ENCODE results near the gene LNPK.
"Not testable (repeated sequence)": the region's sequence is repeated elsewhere in the genome, so short reads cannot be mapped to it uniquely, and the experiment has no call there.

Gene LNPK, protein sequence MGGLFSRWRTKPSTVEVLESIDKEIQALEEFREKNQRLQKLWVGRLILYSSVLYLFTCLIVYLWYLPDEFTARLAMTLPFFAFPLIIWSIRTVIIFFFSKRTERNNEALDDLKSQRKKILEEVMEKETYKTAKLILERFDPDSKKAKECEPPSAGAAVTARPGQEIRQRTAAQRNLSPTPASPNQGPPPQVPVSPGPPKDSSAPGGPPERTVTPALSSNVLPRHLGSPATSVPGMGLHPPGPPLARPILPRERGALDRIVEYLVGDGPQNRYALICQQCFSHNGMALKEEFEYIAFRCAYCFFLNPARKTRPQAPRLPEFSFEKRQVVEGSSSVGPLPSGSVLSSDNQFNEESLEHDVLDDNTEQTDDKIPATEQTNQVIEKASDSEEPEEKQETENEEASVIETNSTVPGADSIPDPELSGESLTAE

DNA sequence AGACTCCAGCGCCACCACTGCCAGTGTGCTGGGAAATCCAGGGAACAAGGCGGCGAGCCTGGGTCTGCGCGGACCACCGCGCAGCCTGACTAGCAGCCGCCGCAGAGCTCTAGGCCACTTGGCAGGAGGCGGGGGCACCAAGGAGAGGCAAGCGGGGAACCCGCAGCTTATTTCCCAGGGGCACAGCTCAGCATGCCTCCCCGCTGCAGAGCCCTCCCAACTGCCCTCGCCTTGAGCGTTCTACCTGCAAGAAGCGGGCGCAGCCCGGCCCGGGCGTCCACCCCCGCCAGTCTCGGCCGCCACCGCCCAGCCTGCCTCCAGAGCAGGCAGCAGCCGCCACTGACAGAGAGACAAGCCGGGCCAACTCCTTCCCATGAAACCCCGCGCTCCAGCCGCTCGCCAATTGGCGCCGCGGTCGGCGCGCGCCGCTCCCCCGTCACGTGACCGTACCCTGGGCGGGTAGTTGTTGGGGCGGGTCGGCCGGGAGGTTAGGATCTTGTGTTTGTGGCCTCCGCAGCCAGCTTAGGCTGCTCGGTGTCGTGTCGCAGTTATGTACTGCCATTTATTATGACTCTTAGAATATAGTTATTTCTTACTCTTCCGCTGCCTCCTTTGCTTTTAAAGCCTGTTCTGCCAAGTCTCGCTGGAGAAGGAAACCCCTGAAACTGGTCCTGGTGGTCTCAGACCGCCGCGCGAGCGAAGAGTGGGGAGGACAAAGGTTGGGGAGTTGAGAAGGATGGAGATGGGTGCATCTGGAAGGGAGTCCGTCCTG, at the start of gene LNPK:
LNPK (minus strand) TSS at position 352 of the 772 bp plus-strand sequence. CDS start 6,683 bp downstream, outside the sequence.
- DNase-seq = peak; percentile 83

DNA sequence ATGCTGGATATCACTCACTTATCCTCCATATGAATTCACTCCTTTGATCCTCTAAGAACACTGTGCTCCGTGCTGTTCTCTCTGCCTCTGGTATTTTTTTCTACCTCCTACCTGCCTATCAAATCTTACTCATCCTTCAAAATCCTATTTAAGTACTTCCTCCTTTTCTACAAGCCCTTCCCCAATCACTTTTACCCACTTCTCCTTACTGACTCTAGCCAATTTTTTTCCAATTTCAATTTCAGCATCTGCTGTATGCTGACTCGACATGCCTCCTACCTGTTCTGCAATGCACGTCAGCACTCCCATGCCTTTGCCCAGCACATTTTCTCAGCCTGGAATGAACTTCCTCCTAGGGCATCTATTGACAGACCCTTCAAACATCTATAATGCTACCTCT, 37.3 kb upstream of the LNPK start:
- peak; percentile 76 for DNase-seq

DNA sequence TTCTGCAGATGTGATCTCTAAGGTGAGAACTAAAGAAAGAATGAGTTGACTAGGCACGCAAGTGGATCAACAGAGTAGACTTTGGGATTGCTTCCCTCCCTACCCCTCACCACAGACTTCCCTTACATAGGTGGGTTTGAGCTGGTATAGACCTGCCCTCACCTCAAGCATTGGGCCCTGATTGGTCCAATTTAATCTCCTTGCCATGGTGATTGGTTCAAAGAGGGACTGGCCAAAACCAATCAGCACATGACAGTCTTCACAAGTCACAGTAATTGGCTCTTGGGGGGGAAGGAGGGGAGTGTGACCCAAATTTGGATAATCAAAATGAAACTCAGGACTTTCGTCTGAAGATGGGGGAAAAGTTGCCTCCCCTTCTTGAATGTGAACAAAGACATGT, 36.6 kb upstream of the LNPK start:
- no peak for DNase-seq

DNA sequence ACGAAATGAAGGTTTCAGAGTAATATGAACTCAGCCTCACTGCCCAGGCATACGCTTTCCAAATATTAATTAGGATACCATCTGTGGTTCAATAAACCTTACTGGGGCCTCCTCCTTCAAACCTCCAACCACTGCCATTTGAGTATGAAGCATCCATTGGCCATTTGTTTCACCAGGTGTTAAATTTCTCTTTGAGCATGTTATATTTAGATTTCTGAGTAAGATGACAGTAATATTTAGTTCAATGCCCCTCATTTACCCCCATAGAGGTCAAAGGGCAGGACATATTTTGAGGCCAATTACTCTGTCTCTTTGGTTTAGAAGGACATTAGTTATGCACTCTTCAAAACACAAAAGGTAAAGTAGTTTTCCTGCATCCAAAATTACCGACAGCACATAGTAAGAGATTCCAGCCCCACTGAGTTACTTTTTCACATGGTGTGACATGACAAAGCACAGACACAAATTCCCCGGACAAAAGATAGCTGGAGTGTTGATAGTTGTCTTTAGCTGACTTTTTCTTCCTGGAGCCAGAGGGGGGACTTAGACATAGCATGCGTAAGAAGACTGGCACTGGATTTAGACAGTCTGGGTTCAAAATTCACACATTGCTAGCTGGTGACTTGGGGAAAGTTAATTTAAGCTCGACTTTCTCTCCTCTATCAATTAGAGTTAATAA, 33.1 kb upstream of the LNPK start:
- no peak for DNase-seq

DNA sequence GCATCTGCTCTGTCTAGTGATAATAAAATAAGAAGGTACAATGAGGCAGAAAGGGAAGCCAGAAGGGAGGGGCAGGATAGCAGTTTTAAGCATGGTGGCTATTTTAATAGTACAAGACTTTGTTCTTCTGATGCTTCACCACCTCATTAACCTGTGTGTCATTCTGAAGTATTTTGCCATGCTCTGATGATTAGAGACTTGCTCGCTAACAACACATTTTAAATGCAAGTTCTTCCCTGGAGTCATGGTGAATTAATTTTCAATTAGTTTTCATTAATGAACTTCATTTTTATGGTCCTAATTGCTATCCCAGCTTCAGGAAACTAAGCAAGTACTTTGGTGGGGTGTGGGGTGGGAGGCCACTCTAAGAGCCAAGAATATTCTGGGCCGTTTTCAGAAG, 25.7 kb upstream of the LNPK start:
- no peak for DNase-seq

DNA sequence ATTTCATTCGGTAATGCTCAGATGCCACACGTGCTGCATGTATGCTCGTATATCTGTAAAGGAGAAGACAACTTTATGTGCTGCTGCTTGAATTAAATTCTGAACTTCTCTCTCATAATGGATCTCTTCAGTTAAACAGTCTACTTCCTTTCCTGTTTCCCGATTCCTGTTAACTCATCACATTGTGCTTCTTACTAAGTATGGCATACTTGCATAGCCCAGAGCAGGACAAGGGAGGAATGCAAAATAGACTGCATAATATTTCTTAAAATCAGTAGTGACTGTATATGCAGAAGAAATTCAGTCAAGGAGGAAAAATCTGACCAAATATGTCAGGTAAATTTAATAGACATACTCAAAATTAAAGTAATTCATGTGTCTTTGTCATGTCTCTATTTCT, 23.9 kb upstream of the LNPK start:
- no peak for DNase-seq

DNA sequence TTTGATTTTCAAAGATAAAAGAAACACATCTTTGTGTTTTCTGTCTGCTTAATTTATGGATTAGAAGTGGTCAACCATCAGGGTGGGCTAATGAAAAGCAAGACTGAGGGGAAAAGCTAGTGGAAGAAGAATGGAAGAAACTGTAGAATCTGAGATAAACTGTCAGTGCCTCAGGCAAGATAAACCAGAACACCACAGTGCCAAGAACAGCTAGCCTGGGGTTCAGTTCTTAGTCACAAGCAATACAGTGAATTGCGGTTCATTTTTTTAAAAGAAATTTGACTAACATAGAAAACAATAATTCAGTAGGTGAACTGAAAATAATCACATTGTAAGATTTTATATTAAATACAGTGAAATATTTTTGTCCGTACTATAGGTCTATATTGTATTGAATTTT, 22.0 kb upstream of the LNPK start:
- no peak for DNase-seq

DNA sequence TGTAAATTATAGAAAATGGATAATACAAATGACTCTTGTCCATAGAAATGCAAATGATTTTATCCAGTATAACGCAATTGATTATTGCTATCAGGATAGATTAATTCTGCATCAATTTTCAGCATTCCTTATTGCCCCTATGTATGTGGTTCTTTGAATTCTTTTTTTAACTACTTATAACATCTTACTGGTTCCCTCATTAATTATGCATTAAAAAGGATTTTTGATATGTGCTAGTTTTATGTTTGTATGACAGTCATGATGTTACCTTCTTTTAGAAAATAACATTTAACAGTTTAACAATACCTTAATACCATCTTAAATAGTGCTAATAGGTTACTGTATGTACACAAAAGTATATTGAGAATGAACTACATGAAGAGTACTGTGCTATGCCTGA, 20.0 kb upstream of the LNPK start:
- no peak for DNase-seq

DNA sequence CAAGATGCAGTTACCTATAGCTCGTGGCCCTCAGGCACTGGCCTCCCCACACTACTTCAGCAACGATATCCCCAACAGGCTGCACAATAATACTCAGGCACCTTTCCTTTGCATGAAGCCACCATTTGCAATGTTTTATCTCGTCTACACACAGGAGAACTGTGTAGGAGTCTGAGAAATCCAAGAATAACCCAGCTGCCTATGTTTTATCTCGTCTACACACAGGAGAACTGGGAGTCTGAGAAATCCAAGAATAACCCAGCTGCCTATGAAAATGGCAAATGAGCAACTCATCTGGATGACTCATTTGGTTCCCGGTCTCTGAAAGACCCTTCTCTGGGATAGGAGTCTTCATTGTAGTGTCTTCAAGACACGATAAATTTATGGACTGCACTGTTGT, 18.3 kb upstream of the LNPK start:
- no peak for DNase-seq

DNA sequence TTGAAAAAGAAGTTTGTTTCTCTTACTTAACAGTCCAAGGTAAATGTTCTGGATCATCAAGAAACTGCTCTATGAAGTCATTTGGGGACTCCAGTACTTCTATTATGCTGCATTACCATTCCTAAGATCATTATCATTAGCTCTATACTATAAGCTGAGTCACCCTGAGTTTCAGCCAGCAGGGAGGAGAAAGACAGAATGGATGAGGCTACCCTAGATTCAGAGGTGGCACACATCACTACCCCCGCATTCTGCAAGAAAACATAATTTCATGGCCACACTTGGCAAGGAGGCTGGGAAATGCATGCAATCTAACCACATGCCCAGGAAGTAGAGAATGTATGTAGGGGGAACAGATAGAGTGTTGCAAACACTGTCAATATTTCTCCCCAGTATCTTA, 16.6 kb upstream of the LNPK start:
- no peak for DNase-seq

DNA sequence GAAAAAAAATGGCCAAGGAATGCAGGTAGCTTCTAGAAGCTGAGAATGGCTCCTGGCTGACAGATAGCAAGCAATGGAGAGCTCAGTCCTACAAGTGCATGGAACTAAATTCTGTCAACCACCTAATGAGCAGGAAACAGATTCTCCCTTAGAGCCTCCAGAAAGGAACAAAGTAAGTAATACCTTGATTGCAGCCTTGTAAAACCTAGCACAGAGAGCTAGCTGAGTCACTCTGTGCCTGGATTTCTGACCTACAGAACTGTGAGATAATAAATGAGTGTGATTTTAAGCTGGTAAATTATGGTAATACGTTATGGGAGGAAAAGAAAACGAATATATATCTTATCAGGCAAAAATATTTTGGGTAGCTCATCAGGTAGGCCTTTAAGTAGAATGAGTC, 7.4 kb upstream of the LNPK start:
- no peak for DNase-seq

DNA sequence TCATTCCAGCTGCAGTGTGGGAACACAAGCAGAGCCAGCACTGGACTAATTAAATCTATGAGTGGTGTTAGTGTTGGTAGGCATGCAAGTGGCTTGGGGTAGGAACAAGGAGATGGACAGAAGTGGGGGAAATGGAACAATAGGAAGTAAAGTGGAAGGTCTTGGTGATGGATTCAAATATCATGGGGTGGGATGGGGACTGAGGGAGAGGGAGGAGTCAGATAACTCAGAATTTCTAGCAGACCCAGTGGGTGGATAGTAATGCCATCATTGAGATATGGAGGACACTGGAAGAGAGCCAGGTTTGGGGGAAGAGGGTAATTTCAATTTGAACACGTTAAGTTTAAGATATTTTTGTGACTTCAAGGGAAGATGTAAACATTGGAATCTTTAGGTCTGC, 2.9 kb upstream of the LNPK start:
- no peak for DNase-seq

DNA sequence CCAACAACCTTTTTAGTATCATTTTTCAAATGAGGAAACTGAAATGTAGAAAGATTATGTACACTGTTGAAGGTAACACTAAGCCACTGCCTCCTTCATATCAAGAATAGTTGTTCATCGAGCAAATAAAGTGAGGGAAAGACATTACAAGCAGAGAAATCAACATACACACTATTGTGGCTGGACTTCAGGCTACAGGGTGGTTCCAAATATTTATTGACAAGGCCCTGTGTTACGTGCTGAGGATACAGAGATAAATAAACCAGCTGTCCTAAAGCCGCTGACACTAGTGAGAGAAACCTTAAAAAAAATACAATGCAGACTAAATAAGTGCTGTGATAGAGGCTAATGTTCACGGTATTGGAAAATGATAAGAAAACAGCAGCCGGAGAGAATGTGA, 1.9 kb upstream of the LNPK start:
- no peak for DNase-seq

DNA sequence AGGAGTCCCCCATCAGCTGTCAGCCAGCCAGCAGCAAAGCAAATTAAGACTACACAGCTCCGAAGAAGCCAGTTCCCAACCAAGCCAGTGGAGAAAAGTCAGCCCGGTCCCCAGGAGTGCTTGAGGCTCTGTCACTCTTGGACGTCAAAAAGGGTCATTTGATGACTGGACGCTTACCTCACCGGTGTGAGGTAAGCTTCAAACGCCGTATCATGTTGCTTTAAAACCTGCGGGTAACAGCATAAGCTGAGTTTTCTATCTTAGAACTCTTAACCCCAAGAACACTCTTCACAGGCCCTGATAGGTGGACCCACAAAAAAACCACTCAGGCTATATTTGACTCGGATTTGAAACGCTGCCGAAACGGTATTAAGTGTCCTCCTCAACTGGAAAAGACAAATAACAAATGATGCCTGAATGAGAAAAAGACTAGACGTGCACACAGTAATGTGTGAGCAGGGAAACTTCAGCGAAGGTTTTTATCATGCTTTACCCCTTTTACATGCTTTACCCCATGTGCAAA, 682 bp upstream of the LNPK start:
- no peak for DNase-seq

DNA sequence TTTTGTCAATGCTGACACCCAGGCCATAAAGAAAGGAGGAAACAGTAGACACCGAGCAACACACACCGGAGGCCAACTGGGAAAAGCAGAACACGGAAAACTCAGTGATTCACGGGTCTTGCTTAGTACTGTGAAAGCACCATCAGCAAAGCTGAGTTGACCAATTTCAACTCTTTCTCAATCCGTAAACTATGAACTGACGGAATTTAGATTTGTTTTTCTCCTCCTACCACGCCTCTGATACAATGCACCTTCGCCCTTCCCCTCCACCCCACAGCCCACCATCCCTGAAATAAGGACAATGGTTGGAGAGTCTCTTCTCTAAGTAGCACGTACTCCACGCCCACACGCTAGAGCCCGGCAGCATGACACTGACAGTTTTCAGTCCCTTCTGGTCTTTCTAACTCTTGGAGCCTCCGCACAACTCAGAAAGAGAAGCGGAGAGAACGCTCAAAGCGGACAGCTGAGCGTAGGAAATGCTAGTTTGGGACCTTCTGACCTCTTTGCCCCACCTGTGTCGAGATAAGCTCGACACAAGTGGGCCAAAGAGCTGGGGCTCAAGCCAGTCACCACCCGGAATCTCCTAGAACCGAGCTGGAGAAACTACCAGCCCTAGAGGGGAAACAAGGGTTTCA, 669 bp downstream of the LNPK start:
- DNase-seq = peak; percentile 55

DNA sequence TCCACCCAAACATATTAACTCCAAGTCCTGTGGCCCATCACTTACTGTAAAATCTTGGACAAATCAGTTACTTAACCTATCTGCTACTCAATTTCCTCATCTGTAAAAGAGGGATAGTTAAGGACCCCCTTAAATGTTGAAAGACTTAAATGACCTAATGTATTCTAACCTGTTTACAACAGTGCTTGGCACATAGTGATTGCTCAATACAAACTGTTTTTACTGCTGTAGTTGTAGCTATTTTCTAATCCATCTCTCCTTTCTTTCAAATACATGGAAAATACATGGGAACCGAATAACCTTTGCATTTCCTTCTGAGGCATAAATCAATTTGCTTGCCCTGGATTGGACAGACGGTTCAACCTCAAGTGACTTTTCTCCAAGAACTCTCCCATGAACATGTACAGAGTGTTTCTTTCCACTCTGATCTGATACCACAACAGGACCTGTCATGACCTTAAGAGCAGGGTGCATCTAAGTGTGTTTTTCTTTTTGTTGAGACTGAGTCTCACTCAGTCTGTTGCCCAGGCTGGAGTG, 2.7 kb downstream of the LNPK start:
- DNase-seq = no peak

DNA sequence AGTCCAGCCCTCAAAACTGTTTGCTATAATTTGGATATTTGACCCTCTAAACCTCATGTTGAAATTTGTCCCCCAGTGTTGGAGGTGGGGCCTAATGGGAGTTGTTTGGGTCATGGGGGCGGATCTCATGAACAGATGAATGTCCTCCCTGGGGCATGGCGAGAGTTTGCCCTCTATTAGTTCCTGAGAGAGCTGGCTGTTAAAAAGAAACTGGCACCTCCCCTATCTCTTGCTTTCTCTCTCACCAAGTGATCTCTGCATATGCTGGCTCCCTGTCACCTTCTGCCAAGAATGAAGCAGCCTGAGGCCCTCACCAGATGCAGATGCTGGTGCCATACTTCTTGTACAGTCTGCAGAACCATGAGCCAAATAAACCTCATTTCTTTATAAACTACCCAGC, 12.0 kb downstream of the LNPK start:
- DNase-seq = no peak

DNA sequence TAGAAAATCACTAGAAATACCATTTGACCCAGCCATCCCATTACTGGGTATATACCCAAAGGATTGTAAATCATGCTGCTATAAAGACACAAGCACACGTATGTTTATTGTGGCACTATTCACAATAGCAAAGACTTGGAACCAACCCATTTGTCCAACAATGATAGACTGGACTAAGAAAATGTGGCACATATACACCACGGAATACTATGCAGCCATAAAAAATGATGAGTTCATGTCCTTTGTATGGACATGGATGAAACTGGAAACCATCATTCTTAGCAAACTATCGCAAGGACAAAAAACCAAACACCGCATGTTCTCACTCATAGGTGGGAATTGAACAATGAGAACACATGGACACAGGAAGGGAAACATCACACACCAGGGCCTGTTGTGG, 14.9 kb downstream of the LNPK start:
- DNase-seq = not testable (repeated sequence)

DNA sequence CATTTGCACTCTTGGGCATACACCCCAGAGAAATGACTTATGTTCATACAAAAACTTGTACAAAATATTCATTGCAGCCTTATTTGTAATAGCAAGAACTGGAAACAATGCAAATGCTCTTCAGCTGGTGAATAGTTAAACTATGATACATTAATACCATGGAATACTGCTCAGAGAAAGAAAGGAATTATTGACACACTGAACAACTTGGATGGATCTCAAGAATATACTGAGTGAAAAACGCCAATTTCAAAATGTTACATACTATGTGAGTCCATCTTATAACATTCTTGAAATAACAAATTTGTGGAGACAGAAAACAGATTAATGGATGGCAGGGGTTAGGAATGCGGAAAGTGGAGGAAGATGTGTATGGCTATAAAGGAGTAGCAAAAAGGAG, 17.2 kb downstream of the LNPK start:
- no peak for DNase-seq

DNA sequence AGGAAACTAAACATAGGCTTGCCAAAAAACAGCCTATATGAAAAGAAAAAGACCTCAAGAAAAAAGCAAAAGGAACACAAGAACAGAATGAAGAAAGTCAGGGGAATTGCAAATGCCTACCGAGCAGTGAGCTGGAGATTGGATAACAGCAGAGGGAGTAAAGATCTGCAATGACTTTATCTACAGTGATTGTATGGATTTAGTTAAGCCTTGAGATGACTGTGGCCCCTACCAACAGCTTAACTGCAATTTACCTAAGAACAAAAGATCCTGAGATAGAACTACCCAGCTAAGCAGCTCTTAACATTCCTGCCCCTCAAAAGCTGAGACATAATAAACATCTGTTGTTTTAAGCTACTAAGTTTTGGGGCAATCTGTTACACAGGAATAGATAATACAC, 20.5 kb downstream of the LNPK start:
- DNase-seq = no peak

DNA sequence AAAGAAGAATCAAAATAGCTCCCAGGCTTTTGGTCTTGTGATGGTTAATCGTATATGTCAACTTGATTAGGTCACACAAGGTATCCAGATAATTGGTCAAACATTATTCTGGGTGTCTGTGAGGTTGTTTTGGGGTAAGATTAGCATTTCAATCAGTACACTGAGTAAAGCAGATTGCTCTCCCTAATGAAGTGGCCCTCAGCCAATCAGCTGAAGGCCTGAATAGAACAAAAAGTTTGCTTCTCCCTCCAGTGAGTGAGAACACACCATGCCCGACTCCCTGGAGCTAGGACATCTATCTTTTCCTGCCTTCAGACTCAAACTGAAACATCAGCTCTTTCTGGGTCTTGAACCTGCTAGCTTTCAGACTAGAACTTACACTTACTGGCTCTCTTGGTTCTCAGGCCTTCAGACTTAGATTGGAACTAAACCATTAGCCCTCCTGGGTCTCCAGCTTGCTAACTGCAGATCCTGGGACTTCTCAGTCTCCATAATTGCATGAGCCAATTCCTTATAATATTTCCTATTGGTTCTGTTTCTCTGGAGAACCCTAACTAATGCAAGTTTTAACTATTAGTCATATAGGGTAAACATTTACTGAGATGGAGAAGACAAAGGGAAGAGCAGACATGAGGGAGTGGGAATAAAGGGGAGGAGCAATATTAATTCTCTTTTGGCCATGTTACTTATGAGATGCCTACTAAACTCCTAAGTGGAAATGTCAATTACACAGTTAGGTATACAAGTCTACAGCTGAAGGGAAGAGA, 25.5 kb downstream of the LNPK start:
- DNase-seq = no peak

DNA sequence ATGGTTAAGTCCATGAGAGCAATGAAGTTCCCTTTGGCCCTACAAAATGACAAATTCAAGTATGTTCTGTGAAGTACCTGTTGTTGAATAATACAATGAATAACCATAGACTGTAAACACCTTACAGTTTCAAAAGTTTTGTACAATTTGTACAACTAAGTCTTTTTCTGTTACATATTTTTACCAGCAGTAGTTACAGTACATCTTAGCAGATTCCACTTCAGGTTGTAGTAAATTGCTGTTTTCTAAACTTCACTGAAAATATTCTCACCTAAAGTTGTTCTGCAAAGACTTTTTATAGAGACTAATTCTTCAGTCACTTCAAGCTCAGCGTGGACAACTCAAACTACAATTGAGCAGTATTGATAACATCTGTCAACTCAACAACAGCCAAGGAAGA, 28.7 kb downstream of the LNPK start:
- no peak for DNase-seq

Data from MV-4-11 (cell line).